ENCODE results near the gene HIBCH. TPM values are rescaled to one million over a fixed set of nuclear protein-coding genes. Genes with fewer than 3 reads are reported as not detected.

Gene HIBCH
- total and polyA plus RNA-seq, 9 of the 15 experiments (the other 6 are each of a cell fraction or from before 2014, with no cell fraction given) = 17.0 to 65.4 (median 28.3) TPM

DNA sequence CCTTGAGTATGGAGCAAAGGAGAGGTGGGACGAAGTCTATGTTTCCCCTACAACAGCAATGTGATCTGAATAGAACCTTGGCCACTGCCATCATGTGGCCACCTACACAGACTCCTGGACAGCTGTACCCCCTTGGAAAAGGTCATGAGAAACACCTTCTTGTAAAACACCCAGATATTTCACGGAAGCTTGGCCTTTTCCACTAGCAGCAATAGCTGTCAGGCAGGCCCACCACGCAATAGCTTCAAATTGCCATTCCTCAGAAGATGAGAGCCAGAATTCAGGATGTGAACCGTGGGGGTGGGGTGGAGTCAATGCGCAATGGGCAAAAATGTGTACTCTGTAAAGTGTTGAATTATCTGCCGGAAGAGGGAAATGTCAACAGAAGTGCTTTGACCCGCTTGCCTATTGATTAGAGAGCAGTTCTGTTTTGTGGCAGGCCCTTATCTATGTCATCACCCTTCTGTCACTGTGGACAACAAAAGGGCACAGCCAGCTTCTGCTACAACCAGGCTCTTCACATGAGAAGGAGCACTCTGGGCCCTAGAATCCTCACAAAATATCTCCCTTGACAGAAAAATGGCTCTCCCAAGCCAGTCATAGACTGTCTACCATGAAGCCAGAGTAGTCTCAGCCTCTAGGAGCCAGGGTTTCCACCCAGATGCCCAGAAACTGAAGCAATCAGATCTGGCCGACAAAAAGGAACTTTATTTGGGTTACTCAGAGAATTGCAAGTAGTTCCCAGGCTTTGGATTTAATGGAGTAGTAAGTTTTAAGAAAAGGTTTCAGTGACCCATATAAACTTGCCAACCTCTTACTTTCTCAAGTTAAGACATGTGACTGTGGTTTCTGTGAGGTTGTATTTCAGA is 33.3 kb upstream of the HIBCH start:
- Histone ChIP-seq H3K4me2 (ENCODE audit: insufficient read depth, low read length) (peak overlapping the region; percentile 45), H3K27me3 (ENCODE audit: control insufficient read depth in 2 of 2, insufficient read depth in 2 of 2, low read length in 2 of 2) (no peaks in the 10 kb centered on the region), H2AFZ (ENCODE audit: low read depth, low read length) (peak overlapping the region; percentile 81), H3K27ac (ENCODE audit: extremely low read depth, low read depth, low read length) (peak overlapping the region; percentile 57), H3K9me3 (replicated peaks; ENCODE audit: control insufficient read depth, insufficient read depth, low read depth, low read length) (no peaks in the 10 kb centered on the region), H3K9me1 (ENCODE audit: control insufficient read depth, insufficient read depth, low read length) (no peaks in the 10 kb centered on the region), H4K20me1 (replicated peaks; ENCODE audit: control insufficient read depth, insufficient read depth, low read length) (no peaks in the 10 kb centered on the region), H3K9ac (ENCODE audit: insufficient read depth in 1 of 2, low read depth in 2 of 2, low read length in 2 of 2) (peak overlapping the region; percentile 49 to 54; a peak in 3 of 4 replicates), H3K79me2 (ENCODE audit: control insufficient read depth, insufficient read depth, low read length) (no peaks in the 10 kb centered on the region), H3K4me1 (replicated peaks in 1 of 2; ENCODE audit: control insufficient read depth in 2 of 2, insufficient read depth in 2 of 2, low read length in 2 of 2) (peaks cover 0 to 43% of the 10 kb centered on the region in 2 experiments; a peak in 3 of 5 replicates), H3K4me3 (no peak overlapping the region), H3K36me3 (ENCODE audit: control insufficient read depth, insufficient read depth, low read length) (no peaks in the 10 kb centered on the region)
- ChIA-PET CTCF (ENCODE audit: low intra/inter-chr PET ratio) (no interaction called here), POLR2A (interaction anchor here (0.7 to 1.1 kb wide), 2 partner anchors 8 to 56 kb away, joined by 3 to 4 read pairs; no protein-coding TSS in a partner anchor)
- no TSS peak for BruUV-seq (replicated peaks)
- intact Hi-C loops (cut with micrococcal nuclease) (loop anchor here (2.0 kb wide), 1 partner anchor 18 kb away; no protein-coding TSS in a partner anchor), in situ Hi-C loops (cut with MboI) (no loop called here)
- ATAC-seq (peak; percentile 76), DNase-seq (ENCODE audit: extremely low read depth in 1 of 4, low spot score in 3 of 4) (peak; percentile 22 to 77 (median 44)), FAIRE-seq (peak; percentile 92)
- 6% methylated on average over 8 of the region's 8 CpGs for whole genome bisulfite sequencing (ENCODE audit: insufficient coverage, low coverage, missing lambda C conversion rate)
- peak; percentile 60 for TF ChIP-seq BACH1 (tag; IDR thresholded peaks at IDR 0.05)
- TF ChIP-seq, protein P1, sequence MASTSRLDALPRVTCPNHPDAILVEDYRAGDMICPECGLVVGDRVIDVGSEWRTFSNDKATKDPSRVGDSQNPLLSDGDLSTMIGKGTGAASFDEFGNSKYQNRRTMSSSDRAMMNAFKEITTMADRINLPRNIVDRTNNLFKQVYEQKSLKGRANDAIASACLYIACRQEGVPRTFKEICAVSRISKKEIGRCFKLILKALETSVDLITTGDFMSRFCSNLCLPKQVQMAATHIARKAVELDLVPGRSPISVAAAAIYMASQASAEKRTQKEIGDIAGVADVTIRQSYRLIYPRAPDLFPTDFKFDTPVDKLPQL (IDR thresholded peaks at IDR 0.05; ENCODE audit: extremely low read depth, insufficient read length) = no peak
- peak; percentile 84 for TF ChIP-seq CBFA2T3 (IDR thresholded peaks at IDR 0.05)
- TF ChIP-seq, protein P2, sequence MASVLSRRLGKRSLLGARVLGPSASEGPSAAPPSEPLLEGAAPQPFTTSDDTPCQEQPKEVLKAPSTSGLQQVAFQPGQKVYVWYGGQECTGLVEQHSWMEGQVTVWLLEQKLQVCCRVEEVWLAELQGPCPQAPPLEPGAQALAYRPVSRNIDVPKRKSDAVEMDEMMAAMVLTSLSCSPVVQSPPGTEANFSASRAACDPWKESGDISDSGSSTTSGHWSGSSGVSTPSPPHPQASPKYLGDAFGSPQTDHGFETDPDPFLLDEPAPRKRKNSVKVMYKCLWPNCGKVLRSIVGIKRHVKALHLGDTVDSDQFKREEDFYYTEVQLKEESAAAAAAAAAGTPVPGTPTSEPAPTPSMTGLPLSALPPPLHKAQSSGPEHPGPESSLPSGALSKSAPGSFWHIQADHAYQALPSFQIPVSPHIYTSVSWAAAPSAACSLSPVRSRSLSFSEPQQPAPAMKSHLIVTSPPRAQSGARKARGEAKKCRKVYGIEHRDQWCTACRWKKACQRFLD (CRISPR knock-in tag; IDR thresholded peaks at IDR 0.05) = peak; percentile 82
- no peak for TF ChIP-seq RBM22 (IDR thresholded peaks at IDR 0.05; ENCODE audit: low read depth, low read length, poor library complexity, severe bottlenecking)
- TF ChIP-seq, protein P3, sequence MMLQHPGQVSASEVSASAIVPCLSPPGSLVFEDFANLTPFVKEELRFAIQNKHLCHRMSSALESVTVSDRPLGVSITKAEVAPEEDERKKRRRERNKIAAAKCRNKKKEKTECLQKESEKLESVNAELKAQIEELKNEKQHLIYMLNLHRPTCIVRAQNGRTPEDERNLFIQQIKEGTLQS (IDR thresholded peaks at IDR 0.05) = peak; percentile 60
- TF ChIP-seq, protein P3 (CRISPR knock-in tag; conservative IDR thresholded peaks at IDR 0.05) = no peak
- peak; percentile 54 for TF ChIP-seq ATF7 (IDR thresholded peaks at IDR 0.05)
- TF ChIP-seq NRF1 (conservative IDR thresholded peaks at IDR 0.05 in 1 of 2, IDR thresholded peaks at IDR 0.05 in 1 of 2) = peak; percentile 53 to 57; a peak in 3 of 4 replicates
- no peak for TF ChIP-seq TFAM (CRISPR knock-in tag; conservative IDR thresholded peaks at IDR 0.05)
- peak; percentile 77 for TF ChIP-seq DPF2 (IDR thresholded peaks at IDR 0.05)
- TF ChIP-seq ETV1 (tag; conservative IDR thresholded peaks at IDR 0.05; ENCODE audit: low read depth) = peak; percentile 74
- peak; percentile 56; the same call in 1 of the 2 replicates for TF ChIP-seq CTBP1 (IDR thresholded peaks at IDR 0.05; ENCODE audit: borderline replicate concordance)
- TF ChIP-seq TOE1 (IDR thresholded peaks at IDR 0.05; ENCODE audit: borderline replicate concordance) = peak; percentile 20; the same call in 1 of the 2 replicates
- TF ChIP-seq TOE1 (CRISPR knock-in tag; IDR thresholded peaks at IDR 0.05; ENCODE audit: borderline replicate concordance, low read depth) = no peak
- 0 out of 2 replicates have a peak, but pooled peaks have one; percentile 37 for TF ChIP-seq ZNF197 (CRISPR knock-in tag; IDR thresholded peaks at IDR 0.05; ENCODE audit: low read depth)

Data from K562 (cell line).